Ectodermal cell (in vitro differentiated cells): ENCODE data around the gene TMCO2. TPM values are rescaled to one million over a fixed set of nuclear protein-coding genes. Genes with fewer than 3 reads are reported as not detected.
"Not testable (repeated sequence)": the region's sequence is repeated elsewhere in the genome, so short reads cannot be mapped to it uniquely, and the experiment has no call there.

Experiments
- H3K27ac ChIP-seq: 2 replicates; pipeline ENCODE4 v1.7.0; 2013; ENCODE audit warnings: mild to moderate bottlenecking, low read depth, low read length; ENCODE audit not compliant: insufficient read depth, poor library complexity, severe bottlenecking
- H3K27me3 ChIP-seq: 2 replicates; pipeline ENCODE4 v1.7.0; 2013; ENCODE audit warnings: mild to moderate bottlenecking, low read length; ENCODE audit not compliant: insufficient read depth, control insufficient read depth, poor library complexity, severe bottlenecking
- H3K36me3 ChIP-seq: one replicate; pipeline ENCODE4 v1.7.0; 2013; ENCODE audit warnings: low read length; ENCODE audit not compliant: control insufficient read depth, insufficient read depth
- H3K4me1 ChIP-seq: one replicate; pipeline ENCODE4 v1.7.0; 2013; ENCODE audit warnings: low read length; ENCODE audit not compliant: control insufficient read depth, insufficient read depth
- H3K4me3 ChIP-seq: 2 replicates; pipeline ENCODE4 v1.7.0; 2013; ENCODE audit warnings: low read depth, low read length, control low read depth; ENCODE audit not compliant: insufficient read depth
- H3K9me3 ChIP-seq: 2 replicates; pipeline ENCODE4 v1.7.0; 2013; ENCODE audit warnings: mild to moderate bottlenecking, low read length, moderate library complexity; ENCODE audit not compliant: control insufficient read depth
- WGBS, 2 experiments: methylation state at CpG; one replicate each; pipeline ENCODE4 v1.1.7; 2013; ENCODE audit warnings: missing lambda C conversion rate in 2 of 2; 5-methylcytosine and 5-hydroxymethylcytosine counted together
- polyA plus RNA-seq, 4 experiments: library from polyadenylated mRNA; stranded (reverse); fragments of 50-300 nt; gene quantifications; one replicate each; pipeline ENCODE4 v1.2.3, GENCODE V29; 2013

The TMCO2 gene
- polyA plus RNA-seq (2013, experiment 1 of 4), result not detected
- polyA plus RNA-seq (2013, experiment 2 of 4), result not detected
- not detected for polyA plus RNA-seq (2013, experiment 3 of 4)
- not detected for polyA plus RNA-seq (2013, experiment 4 of 4)

DNA sequence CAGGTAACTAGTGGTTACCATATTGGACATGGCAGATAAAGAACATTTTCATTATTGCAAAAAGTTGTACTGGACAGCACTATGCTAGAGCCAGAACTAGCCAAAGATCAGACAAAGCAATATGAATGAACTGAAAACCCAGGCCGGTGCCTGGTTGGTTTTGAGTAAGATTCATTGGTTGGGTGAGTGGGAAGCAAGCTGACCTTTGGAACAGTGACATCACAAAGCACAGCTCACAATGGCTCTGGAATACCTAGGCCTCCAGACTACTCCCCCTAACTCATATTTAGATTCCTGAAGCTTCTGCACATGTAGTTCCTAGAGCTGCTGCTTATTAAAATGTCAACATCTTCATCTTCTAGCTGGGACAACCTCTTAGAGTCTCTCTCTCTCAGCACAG lies at the start of gene TMCO2:
TSS of gene TMCO2 (plus strand) at position 283 of the 400 bp plus-strand sequence. CDS start at position 340, 57 bp downstream.
- no peaks in the 10 kb centered on the region for H3K36me3 ChIP-seq
- H3K4me3 ChIP-seq, result no peak within 1 kb of the TSS
- no peaks in the 10 kb centered on the region for H3K4me1 ChIP-seq
- H3K27me3 ChIP-seq, result no peaks in the 10 kb centered on the region
- no peak within 1 kb of the TSS for H3K27ac ChIP-seq
- no peaks in the 10 kb centered on the region for H3K9me3 ChIP-seq
- 90 to 94% methylated on average over 1 of the region's 1 CpG for WGBS, 2 experiments

DNA sequence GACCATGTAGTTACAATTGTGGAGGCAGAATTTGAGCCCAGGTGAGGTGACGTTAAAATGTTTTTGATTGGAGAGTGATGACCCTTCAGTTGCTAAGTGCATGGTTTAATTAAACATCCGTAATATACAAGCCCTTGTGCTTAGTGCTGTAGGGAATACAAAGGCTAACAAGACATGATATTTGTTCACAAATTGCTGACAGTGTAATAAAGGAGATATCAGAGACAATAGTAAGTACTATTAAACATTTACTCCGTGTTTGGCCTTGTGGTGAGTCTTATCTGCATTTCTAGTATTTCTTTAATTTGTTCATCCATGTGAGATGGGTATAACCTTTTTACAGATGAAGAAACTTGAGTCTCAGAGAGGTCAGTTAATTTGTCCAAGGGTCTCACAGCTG lies 48.6 kb upstream of the TMCO2 start:
- Histone ChIP-seq H3K36me3 (no peaks in the 10 kb centered on the region), H3K9me3 (no peaks in the 10 kb centered on the region), H3K27ac (no peak overlapping the region), H3K4me1 (no peaks in the 10 kb centered on the region), H3K27me3 (no peaks in the 10 kb centered on the region), H3K4me3 (no peak overlapping the region)
- 98 to 100% methylated on average over 3 of the region's 3 CpGs for WGBS, 2 experiments

DNA sequence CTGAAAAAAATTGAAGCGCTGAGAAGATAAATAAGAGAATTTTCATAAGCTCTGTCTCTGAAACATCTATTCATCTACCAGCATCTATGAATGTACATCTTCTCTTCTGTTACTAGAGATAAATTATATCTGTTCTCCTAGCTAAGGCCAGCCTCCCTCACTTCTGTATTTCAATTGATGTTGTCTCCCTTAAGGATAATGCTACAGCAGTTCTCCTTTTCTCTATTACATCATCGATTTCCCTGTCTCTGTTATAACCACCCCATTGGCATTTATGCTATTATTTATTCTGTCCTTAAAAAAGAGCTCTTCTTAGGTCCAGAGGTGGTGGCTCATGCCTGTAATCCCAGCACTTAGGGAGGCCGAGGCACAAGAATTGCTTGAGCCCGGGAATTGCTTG lies 42.9 kb upstream of the TMCO2 start:
- Histone ChIP-seq H3K36me3 (peaks cover 3% of the 10 kb centered on the region), H3K27ac (no peak overlapping the region), H3K4me3 (no peak overlapping the region), H3K4me1 (no peaks in the 10 kb centered on the region), H3K27me3 (no peaks in the 10 kb centered on the region), H3K9me3 (no peaks in the 10 kb centered on the region)
- 92 to 94% methylated on average over 4 of the region's 4 CpGs for WGBS, 2 experiments

DNA sequence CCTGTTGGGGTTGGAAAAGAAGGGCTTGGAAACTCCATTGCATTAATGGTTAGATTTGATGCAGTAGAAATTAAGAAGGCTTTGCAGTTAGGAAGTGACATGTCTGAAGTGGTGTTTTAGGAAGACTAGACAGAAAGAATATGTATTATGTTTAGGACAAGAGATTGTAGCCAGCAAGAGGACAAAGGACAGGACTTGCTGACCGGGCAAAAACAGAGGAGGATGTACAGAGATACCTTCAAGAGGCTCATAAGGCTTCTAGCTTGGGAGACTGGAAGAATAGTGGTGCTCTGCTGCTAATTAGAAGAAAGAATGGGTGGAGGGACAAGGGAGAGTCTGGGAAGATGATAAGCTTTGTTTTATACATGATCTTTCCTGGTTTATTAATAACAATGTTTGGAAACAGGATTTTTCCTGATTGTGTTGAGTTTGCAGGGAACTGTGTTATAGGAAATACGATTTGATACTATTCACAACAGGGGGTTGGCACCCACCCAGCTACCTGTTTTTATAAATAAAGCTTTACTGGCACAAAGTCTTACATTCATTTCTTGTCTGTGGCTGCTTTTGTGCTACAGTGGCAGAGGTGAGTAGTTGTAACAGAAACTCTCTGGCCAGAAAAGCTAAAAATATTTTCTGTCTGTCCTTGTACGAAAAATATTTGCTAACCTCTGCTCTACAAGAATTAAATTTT lies 37.1 kb upstream of the TMCO2 start:
- Histone ChIP-seq H3K36me3 (peaks cover 7% of the 10 kb centered on the region), H3K9me3 (no peaks in the 10 kb centered on the region)
- 92 to 96% methylated on average over 2 to 3 of the region's 3 CpGs for WGBS, 2 experiments

GRCh38 chr1:40218333-40218732 lies 29.4 kb upstream of the TMCO2 start:
- Histone ChIP-seq H3K36me3 (no peaks in the 10 kb centered on the region), H3K27ac (no peak overlapping the region), H3K4me1 (no peaks in the 10 kb centered on the region), H3K9me3 (no peaks in the 10 kb centered on the region), H3K27me3 (no peaks in the 10 kb centered on the region), H3K4me3 (no peak overlapping the region)
- WGBS, 2 experiments, result 95 to 98% methylated on average over 5 of the region's 5 CpGs

More for the DNA sequence above, 37.1 kb upstream of the TMCO2 start:
- Histone ChIP-seq H3K27me3 (no peaks in the 10 kb centered on the region), H3K27ac (no peak overlapping the region), H3K4me1 (no peaks in the 10 kb centered on the region), H3K4me3 (no peak overlapping the region)

DNA sequence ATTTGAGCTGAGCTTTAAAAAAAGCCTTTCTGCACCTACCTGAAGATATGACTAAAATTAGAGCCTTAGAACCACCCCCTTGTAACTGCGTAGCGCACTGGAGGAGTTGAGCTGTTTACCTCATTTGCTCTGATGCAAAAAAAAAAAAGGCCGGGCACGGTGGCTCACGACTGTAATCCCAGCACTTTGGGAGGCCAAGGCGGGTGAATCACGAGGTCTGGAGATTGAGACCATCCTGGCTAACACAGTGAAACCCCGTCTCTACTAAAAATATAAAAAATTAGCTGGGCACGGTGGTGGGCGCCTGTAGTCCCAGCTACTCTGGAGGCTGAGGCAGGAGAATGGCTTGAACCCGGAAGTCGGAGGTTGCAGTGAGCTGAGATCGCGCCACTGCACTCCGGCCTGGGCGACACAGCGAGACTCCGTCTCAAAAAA lies 26.2 kb upstream of the TMCO2 start:
- not testable (repeated sequence) for H3K27me3 ChIP-seq, H3K36me3 ChIP-seq, H3K4me3 ChIP-seq, H3K27ac ChIP-seq, H3K4me1 ChIP-seq, H3K9me3 ChIP-seq
- WGBS, 2 experiments, result 91 to 96% methylated on average over 18 of the region's 18 CpGs

DNA sequence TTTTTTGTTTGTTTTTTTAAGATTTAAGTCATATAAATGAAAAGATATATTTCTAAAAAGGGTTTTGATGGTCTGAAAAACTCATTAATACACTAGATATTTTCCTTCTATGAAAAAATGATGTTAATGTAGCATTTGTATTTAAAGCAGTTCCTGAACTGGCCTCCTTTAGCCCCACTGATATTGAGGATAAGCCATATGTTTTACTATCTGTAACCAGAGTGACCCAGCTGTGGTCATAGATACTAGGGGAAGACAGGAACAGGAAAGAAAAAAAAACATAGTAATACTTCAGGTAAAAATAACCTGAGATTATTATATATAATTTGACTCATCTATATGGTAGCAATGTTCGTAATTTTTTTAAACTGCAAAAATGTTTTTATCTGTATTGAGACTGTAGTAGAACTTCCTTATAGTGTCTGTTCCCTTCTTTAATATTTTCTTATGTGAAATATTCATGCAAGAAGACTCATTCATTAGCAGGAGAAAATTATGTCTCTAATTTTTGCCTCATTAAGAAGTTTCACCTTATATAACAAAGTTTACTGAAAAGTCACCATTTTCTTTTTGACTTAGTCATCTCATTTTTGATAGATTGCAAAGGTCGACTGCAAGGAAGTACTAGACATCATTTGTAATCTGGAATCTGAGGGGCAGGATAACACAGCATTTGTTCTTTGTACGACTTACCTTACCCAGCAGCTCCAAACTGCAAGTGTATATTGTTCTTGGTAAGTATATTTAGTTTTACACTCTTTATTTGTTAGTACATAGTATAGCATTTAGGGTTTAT lies 25.6 kb upstream of the TMCO2 start:
- 93% methylated on average over 1 to 2 of the region's 3 CpGs for WGBS, 2 experiments
- no peaks in the 10 kb centered on the region for H3K9me3 ChIP-seq
- H3K27ac ChIP-seq, result no peak overlapping the region
- no peaks in the 10 kb centered on the region for H3K36me3 ChIP-seq
- no peaks in the 10 kb centered on the region for H3K4me1 ChIP-seq
- H3K27me3 ChIP-seq, result no peaks in the 10 kb centered on the region
- H3K4me3 ChIP-seq, result no peak overlapping the region

DNA sequence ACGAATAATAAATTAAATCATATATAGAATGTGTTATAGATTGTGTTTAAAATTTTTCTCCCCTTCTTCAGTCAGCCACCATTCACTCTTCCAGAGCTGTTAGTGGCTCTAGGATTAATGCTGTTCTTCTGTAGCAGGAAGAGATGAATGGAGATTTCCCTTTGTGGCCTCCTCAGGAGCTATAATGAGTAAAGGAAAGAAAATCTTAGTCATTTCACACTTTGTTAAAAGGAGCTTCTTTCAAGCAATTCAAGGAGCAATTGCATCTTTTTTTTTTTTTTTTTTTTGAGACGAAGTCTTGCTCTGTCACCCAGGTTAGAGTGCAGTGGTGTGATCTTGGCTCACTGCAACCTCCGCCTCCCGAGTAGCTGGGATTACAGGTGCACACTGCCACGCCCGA lies 23.7 kb upstream of the TMCO2 start:
- H3K4me1 ChIP-seq, result no peaks in the 10 kb centered on the region
- no peak overlapping the region for H3K27ac ChIP-seq
- no peaks in the 10 kb centered on the region for H3K36me3 ChIP-seq
- H3K27me3 ChIP-seq, result no peaks in the 10 kb centered on the region
- H3K9me3 ChIP-seq, result no peaks in the 10 kb centered on the region
- H3K4me3 ChIP-seq, result no peak overlapping the region
- 93 to 96% methylated on average over 5 of the region's 6 CpGs for WGBS, 2 experiments

GRCh38 chr1:40226192-40226591 lies 21.5 kb upstream of the TMCO2 start:
- H3K27me3 ChIP-seq, result no peaks in the 10 kb centered on the region
- H3K27ac ChIP-seq, result no peak overlapping the region
- no peaks in the 10 kb centered on the region for H3K4me1 ChIP-seq
- H3K4me3 ChIP-seq, result no peak overlapping the region
- H3K9me3 ChIP-seq, result no peaks in the 10 kb centered on the region
- H3K36me3 ChIP-seq, result no peaks in the 10 kb centered on the region
- WGBS, 2 experiments, result 93 to 98% methylated on average over 3 of the region's 3 CpGs

DNA sequence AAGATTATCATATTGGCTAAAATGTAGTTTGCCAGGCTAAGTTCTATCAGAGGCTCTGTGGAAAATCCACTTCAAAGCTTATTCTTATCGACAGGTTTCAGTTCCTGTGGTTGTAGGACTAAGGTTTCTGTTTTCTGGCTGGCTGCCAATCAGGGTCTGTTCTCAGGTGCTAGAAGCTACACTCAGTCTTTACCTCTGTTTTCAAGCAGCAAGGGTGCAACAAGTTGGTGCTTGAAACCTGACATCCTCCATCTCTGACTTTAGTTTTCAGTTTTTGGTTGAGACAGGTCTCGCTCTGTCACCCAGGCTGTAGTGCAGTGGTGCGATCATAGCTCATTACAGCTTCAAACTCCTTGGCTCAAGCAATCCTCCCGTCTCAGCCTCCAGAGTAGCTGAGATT lies 15.3 kb upstream of the TMCO2 start:
- no peak overlapping the region for H3K27ac ChIP-seq
- no peaks in the 10 kb centered on the region for H3K4me1 ChIP-seq
- 91 to 95% methylated on average over 4 of the region's 4 CpGs for WGBS, 2 experiments
- no peaks in the 10 kb centered on the region for H3K9me3 ChIP-seq
- H3K27me3 ChIP-seq, result no peaks in the 10 kb centered on the region
- H3K36me3 ChIP-seq, result peaks cover 15% of the 10 kb centered on the region
- no peak overlapping the region for H3K4me3 ChIP-seq
